Measurements from ENCODE around the gene C1orf115. TPM values are rescaled to one million over a fixed set of nuclear protein-coding genes. Genes with fewer than 3 reads are reported as not detected.
"Not testable (repeated sequence)": the region's sequence is repeated elsewhere in the genome, so short reads cannot be mapped to it uniquely, and the experiment has no call there.

Gene C1orf115
- total and polyA plus RNA-seq, 2 donors from 2014 or later, result 29.0 to 53.8 TPM

GRCh38 chr1:220680085-220680687 is 10.0 kb upstream of the C1orf115 start:
- Histone ChIP-seq H3K9me3 (ENCODE audit: control insufficient read depth in 2 of 3, insufficient read depth in 1 of 3, low read length in 3 of 3) (no peaks in the 10 kb centered on the region), H3K36me3 (ENCODE audit: control insufficient read depth in 2 of 3, insufficient read depth in 3 of 3, low read length in 3 of 3) (no peaks in the 10 kb centered on the region), H3K4me3 (ENCODE audit: low read length in 3 of 3) (no peak overlapping the region), H3K27me3 (ENCODE audit: control insufficient read depth, insufficient read depth, low read length) (no peaks in the 10 kb centered on the region), H3K9ac (ENCODE audit: low read length in 3 of 3) (no peak overlapping the region), H3K4me1 (ENCODE audit: control insufficient read depth in 2 of 3, insufficient read depth in 2 of 3, low read depth in 1 of 3, low read length in 3 of 3) (peaks cover 0 to 2% (median 0%) of the 10 kb centered on the region in 3 donors), H3K27ac (ENCODE audit: low read depth in 2 of 2, low read length in 2 of 2) (no peak overlapping the region)
- DNase-seq, result peak in 2 of 5 donors; percentile 46 to 61
- peak; percentile 97 for FAIRE-seq
- intact Hi-C loops (cut with DNase I), result no loop called here
- peak; percentile 74 for TF ChIP-seq CTCF (IDR thresholded peaks at IDR 0.05; ENCODE audit: borderline replicate concordance, extremely low read depth, insufficient read depth)

GRCh38 chr1:220681220-220681880 is 8.8 kb upstream of the C1orf115 start:
- no peak for FAIRE-seq
- H3K9me3 ChIP-seq (ENCODE audit: control insufficient read depth in 2 of 3, insufficient read depth in 1 of 3, low read length in 3 of 3), result no peaks in the 10 kb centered on the region
- H3K27me3 ChIP-seq (ENCODE audit: control insufficient read depth, insufficient read depth, low read length), result no peaks in the 10 kb centered on the region
- no peak for TF ChIP-seq CTCF (IDR thresholded peaks at IDR 0.05; ENCODE audit: borderline replicate concordance, extremely low read depth, insufficient read depth)
- peak overlapping the region in 1 of 3 donors; percentile 1 for H3K4me3 ChIP-seq (ENCODE audit: low read length in 3 of 3)
- no peaks in the 10 kb centered on the region for H3K36me3 ChIP-seq (ENCODE audit: control insufficient read depth in 2 of 3, insufficient read depth in 3 of 3, low read length in 3 of 3)
- no peak overlapping the region for H3K27ac ChIP-seq (ENCODE audit: low read depth in 2 of 2, low read length in 2 of 2)
- intact Hi-C loops (cut with DNase I), result no loop called here
- no peak overlapping the region for H3K9ac ChIP-seq (ENCODE audit: low read length in 3 of 3)
- H3K4me1 ChIP-seq (ENCODE audit: control insufficient read depth in 2 of 3, insufficient read depth in 2 of 3, low read depth in 1 of 3, low read length in 3 of 3), result peaks cover 0 to 2% (median 0%) of the 10 kb centered on the region in 3 donors
- DNase-seq, result no peak

- no peak for FAIRE-seq
- intact Hi-C loops (cut with DNase I), result no loop called here
- Histone ChIP-seq H3K4me1 (ENCODE audit: control insufficient read depth in 2 of 3, insufficient read depth in 2 of 3, low read depth in 1 of 3, low read length in 3 of 3) (peaks cover 0 to 2% (median 0%) of the 10 kb centered on the region in 3 donors), H3K4me3 (ENCODE audit: low read length in 3 of 3) (no peak overlapping the region), H3K27ac (ENCODE audit: low read depth in 2 of 2, low read length in 2 of 2) (no peak overlapping the region), H3K9me3 (ENCODE audit: control insufficient read depth in 2 of 3, insufficient read depth in 1 of 3, low read length in 3 of 3) (no peaks in the 10 kb centered on the region), H3K9ac (ENCODE audit: low read length in 3 of 3) (no peak overlapping the region), H3K36me3 (ENCODE audit: control insufficient read depth in 2 of 3, insufficient read depth in 3 of 3, low read length in 3 of 3) (no peaks in the 10 kb centered on the region), H3K27me3 (ENCODE audit: control insufficient read depth, insufficient read depth, low read length) (no peaks in the 10 kb centered on the region)
- DNase-seq, result no peak
- TF ChIP-seq CTCF (IDR thresholded peaks at IDR 0.05; ENCODE audit: borderline replicate concordance, extremely low read depth, insufficient read depth), result no peak
Observed at GRCh38 chr1:220682901-220683576, 7.1 kb upstream of the C1orf115 start.

- H3K9me3 ChIP-seq (ENCODE audit: control insufficient read depth in 2 of 3, insufficient read depth in 1 of 3, low read length in 3 of 3); intact Hi-C loops (cut with DNase I); H3K36me3 ChIP-seq (ENCODE audit: control insufficient read depth in 2 of 3, insufficient read depth in 3 of 3, low read length in 3 of 3); H3K9ac ChIP-seq (ENCODE audit: low read length in 3 of 3); H3K27me3 ChIP-seq (ENCODE audit: control insufficient read depth, insufficient read depth, low read length); FAIRE-seq; H3K4me1 ChIP-seq (ENCODE audit: control insufficient read depth in 2 of 3, insufficient read depth in 2 of 3, low read depth in 1 of 3, low read length in 3 of 3); H3K27ac ChIP-seq (ENCODE audit: low read depth in 2 of 2, low read length in 2 of 2); DNase-seq; H3K4me3 ChIP-seq (ENCODE audit: low read length in 3 of 3): not testable (repeated sequence)
Observed at GRCh38 chr1:220683716-220684115, 6.4 kb upstream of the C1orf115 start.

Measured in kidney (tissue), 14 donors.